NCI-H526 treated with DMSO at 0.1 percent for 48 hours (cell line): ENCODE measurements around the gene ITCH.

Experiments used
- DNase-seq: peaks from one replicate; lab custom pipeline; 2025; lab: John Stamatoyannopoulos, UW

The ITCH gene

GRCh38 chr20:34553366-34553867 lies 190.3 kb downstream of the ITCH start:
- DNase-seq: no peak

GRCh38 chr20:34557936-34558319 lies 194.9 kb downstream of the ITCH start:
- DNase-seq: peak; percentile 66

GRCh38 chr20:34558320-34559218 lies 195.5 kb downstream of the ITCH start, which contains the start of gene MAP1LC3A:
Gene MAP1LC3A (plus strand): TSS chr20:34558718. CDS start chr20:34558869, 151 bp downstream.
- peak; percentile 66 for DNase-seq

DNA sequence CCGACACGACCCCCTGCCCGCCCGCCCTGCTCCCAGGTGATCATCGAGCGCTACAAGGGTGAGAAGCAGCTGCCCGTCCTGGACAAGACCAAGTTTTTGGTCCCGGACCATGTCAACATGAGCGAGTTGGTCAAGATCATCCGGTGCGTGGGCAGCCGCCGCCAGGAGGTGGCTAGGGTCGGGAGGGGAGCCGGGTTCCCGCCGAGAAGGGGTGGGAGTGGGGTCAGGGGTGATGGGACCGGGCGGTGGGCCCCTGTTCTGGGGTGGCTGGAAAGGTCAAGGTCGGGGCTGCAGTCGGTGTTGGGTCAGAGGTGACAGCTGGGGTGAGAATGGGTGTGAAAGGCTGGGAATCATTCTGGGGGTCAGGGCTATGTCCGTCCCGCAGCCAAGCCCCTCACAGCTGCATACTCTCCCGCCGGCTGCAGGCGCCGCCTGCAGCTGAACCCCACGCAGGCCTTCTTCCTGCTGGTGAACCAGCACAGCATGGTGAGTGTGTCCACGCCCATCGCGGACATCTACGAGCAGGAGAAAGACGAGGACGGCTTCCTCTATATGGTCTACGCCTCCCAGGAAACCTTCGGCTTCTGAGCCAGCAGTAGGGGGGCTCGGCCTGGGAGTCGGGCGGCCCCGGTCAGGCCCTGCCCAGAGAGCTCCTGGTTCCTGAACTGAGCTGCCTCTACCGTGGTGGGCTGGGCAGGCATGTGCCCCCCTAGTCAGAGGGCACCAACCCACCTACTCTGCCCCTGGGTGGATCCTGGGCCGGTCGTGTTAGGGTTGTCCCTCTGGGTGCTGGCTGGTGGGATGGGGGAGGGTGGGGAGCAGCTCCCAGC lies 196.5 kb downstream of the ITCH start:
- DNase-seq: no peak

DNA sequence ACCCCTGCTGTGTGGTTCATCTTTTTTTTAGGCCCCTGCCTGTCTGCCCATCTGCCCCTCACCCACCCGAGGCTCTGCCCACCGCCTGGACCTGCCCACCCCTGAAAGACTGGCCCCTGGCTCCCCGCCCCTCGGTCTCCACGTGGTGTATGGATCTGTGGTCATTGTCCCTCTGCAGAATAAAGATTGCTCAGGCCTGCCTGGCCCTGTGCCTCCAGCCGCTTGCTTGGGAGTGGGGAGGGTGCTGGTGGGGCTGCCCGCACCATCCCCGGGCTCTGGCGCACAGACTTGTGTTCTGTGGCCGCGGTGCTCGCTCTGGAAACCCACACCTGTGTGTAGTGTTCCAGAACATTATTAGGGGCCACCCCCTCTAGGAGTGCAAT lies 197.1 kb downstream of the ITCH start:
- DNase-seq: no peak

DNA sequence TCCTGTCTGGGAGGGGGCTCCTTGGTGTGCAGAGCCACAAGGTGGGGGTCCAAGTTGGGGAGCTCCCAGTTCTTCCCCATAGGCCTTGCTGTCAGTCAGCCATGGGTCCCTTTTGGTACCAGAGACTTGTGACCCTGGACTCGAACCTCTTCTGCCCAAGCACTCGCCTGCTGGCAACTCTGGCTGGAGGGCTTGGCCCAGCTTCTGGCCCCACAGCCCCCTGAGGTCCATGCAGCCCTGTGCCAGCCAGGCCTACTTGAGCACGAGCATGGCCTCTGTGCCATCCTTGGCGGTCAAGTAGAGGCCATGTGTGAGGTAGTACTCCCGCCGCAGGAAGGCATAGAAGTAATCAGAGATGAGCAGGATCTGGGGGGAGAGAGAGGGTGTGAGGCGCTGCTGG lies 197.5 kb downstream of the ITCH start:
- DNase-seq: no peak
